Stromal cell of bone marrow (primary cell): ENCODE results near the gene REST.
"Not testable (repeated sequence)": the region's sequence is repeated elsewhere in the genome, so short reads cannot be mapped to it uniquely, and the experiment has no call there.

Experiments used
- DNase-seq: peaks from one replicate; pipeline ENCODE4 v3.0.0-alpha.2; 2012; ENCODE audit warnings: low read depth

Gene REST

GRCh38 chr4:56908206-56909085 is 746 bp downstream of the REST start:
- peak; percentile 38 for DNase-seq

GRCh38 chr4:56909086-56909894 is 1.6 kb downstream of the REST start:
- peak; percentile 21 for DNase-seq

- no peak for DNase-seq
Measured at GRCh38 chr4:56910172-56910967, 2.7 kb downstream of the REST start.

- no peak for DNase-seq
Measured at GRCh38 chr4:56914336-56914735, 6.6 kb downstream of the REST start.

GRCh38 chr4:56914977-56915376 is 7.3 kb downstream of the REST start:
- DNase-seq, result not testable (repeated sequence)

GRCh38 chr4:56927196-56927595 is 19.5 kb downstream of the REST start:
- no peak for DNase-seq

- no peak for DNase-seq
Measured at GRCh38 chr4:56930638-56931037, 22.9 kb downstream of the REST start.

- DNase-seq, result no peak
Measured at GRCh38 chr4:56931924-56932323, 24.2 kb downstream of the REST start.

- peak; percentile 43 for DNase-seq
Measured at GRCh38 chr4:56937262-56937661, 29.6 kb downstream of the REST start.

GRCh38 chr4:56939826-56940225 is 32.1 kb downstream of the REST start:
- DNase-seq, result not testable (repeated sequence)

GRCh38 chr4:56940403-56940802 is 32.7 kb downstream of the REST start:
- DNase-seq, result no peak

- no peak for DNase-seq
Measured at GRCh38 chr4:56940971-56941370, 33.3 kb downstream of the REST start.

GRCh38 chr4:56941403-56941802 is 33.7 kb downstream of the REST start:
- no peak for DNase-seq

- no peak for DNase-seq
Measured at GRCh38 chr4:56953680-56954520, 46.2 kb downstream of the REST start.

GRCh38 chr4:56958111-56958517 is 50.4 kb downstream of the REST start:
- DNase-seq, result peak; percentile 99

GRCh38 chr4:56959100-56959499 is 51.4 kb downstream of the REST start:
- no peak for DNase-seq

- no peak for DNase-seq
Measured at GRCh38 chr4:56961107-56961500, 53.4 kb downstream of the REST start.

- no peak for DNase-seq
Measured at GRCh38 chr4:56971383-56971782, 63.7 kb downstream of the REST start.

- no peak for DNase-seq
Measured at GRCh38 chr4:56972389-56972788, 64.7 kb downstream of the REST start.

GRCh38 chr4:56972809-56973208 is 65.1 kb downstream of the REST start:
- no peak for DNase-seq

GRCh38 chr4:56973336-56973735 is 65.6 kb downstream of the REST start:
- DNase-seq, result no peak
